Endothelial cell of umbilical vein (primary cell): ENCODE data around the gene SPTB. TPM values are rescaled to one million over a fixed set of nuclear protein-coding genes. Genes with fewer than 3 reads are reported as not detected.

ENCODE experiments used
- BruUV-seq: library from RNA; stranded (reverse); fragments of 400-500 nt; replicated peaks from 2 replicates; lab custom pipeline; 2021; lab: Mats Ljungman, UMichigan
- CTCF ChIA-PET: fragments of 300-600, 350-600 bp; sonication (Branson Sonifier 250); formaldehyde crosslinking; loops from one replicate; lab custom pipeline; 2021; ENCODE audit warnings: antibody characterized with exemption, inconsistent platforms; lab: Charles Lee
- POLR2A ChIA-PET: fragments of 300-600, 350-600 bp; sonication (Branson Sonifier 250); formaldehyde crosslinking; loops from one replicate; lab custom pipeline; 2021; ENCODE audit warnings: antibody characterized with exemption, inconsistent platforms; lab: Charles Lee
- DNase-seq: peaks from one replicate; pipeline ENCODE4 v3.0.0-alpha.2; 2011; ENCODE audit warnings: low read depth, low spot score
- FAIRE-seq: peaks from 2 replicates; lab custom pipeline; 2011; peaks lifted over from hg19 to GRCh38; lab: Jason Lieb, UNC
- H2AFZ ChIP-seq: 2 replicates; pipeline ENCODE4 v1.6.0; 2012; ENCODE audit warnings: low read depth, low read length, control low read depth, inconsistent platforms
- H3K27ac ChIP-seq: 2 replicates; pipeline ENCODE4 v1.5.1; 2011; ENCODE audit warnings: low read depth, mild to moderate bottlenecking, control low read depth, low read length, moderate library complexity; ENCODE audit not compliant: insufficient read depth
- H3K27me3 ChIP-seq, 2 experiments: 2 replicates each; pipeline versions ENCODE4 v1.6.0 to v1.6.1; 2011; ENCODE audit warnings: low read length in 2 of 2, mixed read lengths in 1 of 2; ENCODE audit not compliant: control insufficient read depth in 2 of 2, insufficient read depth in 2 of 2
- H3K36me3 ChIP-seq, 2 experiments: 2 replicates in 1 of 2; 3 replicates in 1 of 2; pipeline ENCODE4 v1.5.1; 2011; ENCODE audit warnings: low read length in 2 of 2, mild to moderate bottlenecking in 1 of 2, moderate library complexity in 1 of 2; ENCODE audit not compliant: control insufficient read depth in 2 of 2, insufficient read depth in 2 of 2; ENCODE audit errors: extremely low read depth in 1 of 2
- H3K4me1 ChIP-seq: 3 replicates; pipeline ENCODE4 v1.5.1; 2011; ENCODE audit warnings: mild to moderate bottlenecking, low read length; ENCODE audit not compliant: control insufficient read depth, insufficient read depth; ENCODE audit errors: extremely low read depth
- H3K4me2 ChIP-seq: 2 replicates; pipeline ENCODE4 v1.6.1; 2011; ENCODE audit warnings: low read length, control low read depth, mixed read lengths; ENCODE audit not compliant: insufficient read depth
- H3K4me3 ChIP-seq, 3 experiments: fragments of 200-600 bp in 1 of 3; sonication (generic), shearing (Covaris generic) in 1 of 3; replicated peaks in 1 of 3; 2 replicates each; pipeline ENCODE4 v1.5.1; 2011 to 2016; ENCODE audit warnings: control low read depth in 3 of 3, low read length in 3 of 3, mild to moderate bottlenecking in 2 of 3, inconsistent platforms in 1 of 3, low read depth in 1 of 3, moderate library complexity in 1 of 3; ENCODE audit not compliant: insufficient read depth in 1 of 3
- H3K79me2 ChIP-seq: 2 replicates; pipeline ENCODE4 v1.6.0; 2012; ENCODE audit warnings: low read length, inconsistent platforms; ENCODE audit not compliant: control insufficient read depth, insufficient read depth
- H3K9ac ChIP-seq: replicated peaks from 2 replicates; pipeline ENCODE3; 2011; ENCODE audit warnings: low read length, control low read depth; ENCODE audit not compliant: insufficient read depth; ENCODE audit errors: extremely low read depth
- H3K9me1 ChIP-seq: replicated peaks from 3 replicates; pipeline ENCODE4 v1.6.0; 2011; ENCODE audit warnings: mild to moderate bottlenecking, low read length; ENCODE audit not compliant: control insufficient read depth, insufficient read depth; ENCODE audit errors: extremely low read depth
- H3K9me3 ChIP-seq: replicated peaks from 2 replicates; pipeline ENCODE4 v1.5.1; 2012; ENCODE audit warnings: low read length, inconsistent platforms; ENCODE audit not compliant: control insufficient read depth, insufficient read depth
- H4K20me1 ChIP-seq: replicated peaks from 2 replicates; pipeline ENCODE3; 2011; ENCODE audit warnings: mild to moderate bottlenecking, low read length; ENCODE audit not compliant: control insufficient read depth, insufficient read depth; ENCODE audit errors: extremely low read depth
- EZH2 ChIP-seq: IDR thresholded peaks from 2 replicates; pipeline ENCODE4 v1.6.1; 2012; ENCODE audit warnings: borderline replicate concordance, low read depth, mild to moderate bottlenecking, moderate library complexity, low read length, inconsistent platforms; ENCODE audit not compliant: severe bottlenecking
- FOS ChIP-seq: IDR thresholded peaks from 2 replicates; pipeline ENCODE4 v1.6.1; 2011; ENCODE audit warnings: mild to moderate bottlenecking, low read length, moderate library complexity, borderline replicate concordance; ENCODE audit not compliant: insufficient read depth
- GATA2 ChIP-seq: IDR thresholded peaks from 2 replicates; pipeline ENCODE4 v1.7.0; 2011; ENCODE audit warnings: low read depth, mild to moderate bottlenecking, moderate library complexity, mixed read lengths, low read length; ENCODE audit not compliant: insufficient read length, insufficient read depth
- JUN ChIP-seq: IDR thresholded peaks from 2 replicates; pipeline ENCODE4 v1.6.1; 2011; ENCODE audit warnings: borderline replicate concordance, low read depth; ENCODE audit not compliant: insufficient read length, insufficient read depth
- MYC ChIP-seq: IDR thresholded peaks from one replicate; pipeline ENCODE4 v1.6.1; 2011; ENCODE audit warnings: mild to moderate bottlenecking, low read depth, low read length
- POLR2A ChIP-seq: IDR thresholded peaks from 2 replicates; pipeline ENCODE4 v1.6.1; 2012; ENCODE audit warnings: low read depth, mild to moderate bottlenecking, control low read depth, low read length
- POLR2AphosphoS5 ChIP-seq: IDR thresholded peaks from 2 replicates; pipeline ENCODE4 v1.6.1; 2012; ENCODE audit warnings: low read depth, mild to moderate bottlenecking, control low read depth, low read length, moderate library complexity; ENCODE audit not compliant: insufficient read depth
- dilution Hi-C: fragments of 300-500 bp; cut with MboI; formaldehyde crosslinking; loops from one replicate; pipeline ENCODE4 v1.15.0; 2019; ENCODE audit warnings: low sequenced_read_pairs; ENCODE audit not compliant: extremely low pct_ligation_motif_present
- intact Hi-C: fragments of 100-400 bp; cut with micrococcal nuclease; formaldehyde crosslinking; loops from one replicate; pipeline ENCODE4 v1.10.0; 2022
- polyA plus RNA-seq, 4 experiments: library from polyadenylated mRNA; depleted of rRNA in 3 of 4; stranded (reverse) in 3 of 4; unstranded in 1 of 4; fragments of >200 nt; gene quantifications; 2 replicates each; pipeline versions ENCODE4 v1.2.1 to v1.2.3, GENCODE V29; 2011 to 2012; ENCODE audit warnings: missing spikeins in 1 of 4
- total RNA-seq: library from RNA; stranded (reverse); gene quantifications from 2 replicates; pipeline ENCODE4 v1.2.3, GENCODE V29; 2021
- TF ChIP-seq, protein P1 (sequence below): IDR thresholded peaks from 2 replicates; pipeline ENCODE4 v1.6.1; 2011; ENCODE audit not compliant: insufficient read depth, insufficient read length
- TF ChIP-seq, protein P2 (sequence below), 2 donors: IDR thresholded peaks; 1 replicate in 1 of 2; 2 replicates in 1 of 2; pipeline ENCODE4 v1.5.1; 2011; ENCODE audit warnings: low read length in 2 of 2, mild to moderate bottlenecking in 2 of 2, moderate library complexity in 2 of 2, control low read depth in 1 of 2, inconsistent platforms in 1 of 2, low read depth in 1 of 2; ENCODE audit not compliant: insufficient read depth in 1 of 2; ENCODE audit errors: extremely low read depth in 1 of 2

Gene SPTB
- total and polyA plus RNA-seq, 2 donors (not counting 3 experiments of a cell fraction or from before 2014, with no cell fraction given), result 0.03 to 0.07 TPM

DNA sequence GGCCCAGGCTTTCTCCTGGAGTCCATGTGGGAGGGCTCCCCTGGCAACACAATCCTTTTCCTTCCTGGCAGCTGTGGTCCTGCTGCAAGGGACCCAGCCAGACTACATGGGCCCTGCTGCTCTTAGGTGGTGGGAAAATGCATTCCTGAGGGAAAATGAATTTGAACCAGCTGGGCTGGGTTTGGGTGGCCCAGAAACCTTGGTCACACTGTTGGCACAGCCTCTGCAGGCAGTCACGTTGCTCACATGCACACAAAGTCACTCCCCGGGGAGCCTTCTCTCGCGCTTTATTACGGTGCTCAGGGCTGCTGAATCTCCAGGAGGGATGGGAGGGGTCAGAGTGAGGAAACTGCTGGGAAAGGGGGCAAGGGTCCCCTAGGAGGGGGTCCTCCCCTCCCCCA is 158.3 kb downstream of the SPTB start:
- no peak overlapping the region for H2AFZ ChIP-seq
- ChIA-PET POLR2A (no interaction called here), CTCF (interaction anchor here (1.1 kb wide), 1 partner anchor 41 kb away, joined by 4 read pairs; no protein-coding TSS in a partner anchor)
- intact Hi-C loops, result no loop called here
- no peak for FAIRE-seq
- H3K9me1 ChIP-seq, result no peaks in the 10 kb centered on the region
- H4K20me1 ChIP-seq, result no peaks in the 10 kb centered on the region
- no peak overlapping the region for H3K4me2 ChIP-seq
- BruUV-seq, result no TSS peak
- no peak overlapping the region for H3K4me3 ChIP-seq
- dilution Hi-C loops, result no loop called here
- H3K27me3 ChIP-seq, result no peaks in the 10 kb centered on the region
- peak; percentile 27 for DNase-seq
- H3K79me2 ChIP-seq, result no peaks in the 10 kb centered on the region
- H3K27ac ChIP-seq, result no peak overlapping the region
- TF ChIP-seq GATA2 (no peak), MYC (no peak), EZH2 (no peak), FOS (no peak), JUN (no peak), POLR2A (no peak), POLR2AphosphoS5 (no peak)
- TF ChIP-seq, protein P1, sequence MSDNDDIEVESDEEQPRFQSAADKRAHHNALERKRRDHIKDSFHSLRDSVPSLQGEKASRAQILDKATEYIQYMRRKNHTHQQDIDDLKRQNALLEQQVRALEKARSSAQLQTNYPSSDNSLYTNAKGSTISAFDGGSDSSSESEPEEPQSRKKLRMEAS, result no peak
- TF ChIP-seq, protein P2, sequence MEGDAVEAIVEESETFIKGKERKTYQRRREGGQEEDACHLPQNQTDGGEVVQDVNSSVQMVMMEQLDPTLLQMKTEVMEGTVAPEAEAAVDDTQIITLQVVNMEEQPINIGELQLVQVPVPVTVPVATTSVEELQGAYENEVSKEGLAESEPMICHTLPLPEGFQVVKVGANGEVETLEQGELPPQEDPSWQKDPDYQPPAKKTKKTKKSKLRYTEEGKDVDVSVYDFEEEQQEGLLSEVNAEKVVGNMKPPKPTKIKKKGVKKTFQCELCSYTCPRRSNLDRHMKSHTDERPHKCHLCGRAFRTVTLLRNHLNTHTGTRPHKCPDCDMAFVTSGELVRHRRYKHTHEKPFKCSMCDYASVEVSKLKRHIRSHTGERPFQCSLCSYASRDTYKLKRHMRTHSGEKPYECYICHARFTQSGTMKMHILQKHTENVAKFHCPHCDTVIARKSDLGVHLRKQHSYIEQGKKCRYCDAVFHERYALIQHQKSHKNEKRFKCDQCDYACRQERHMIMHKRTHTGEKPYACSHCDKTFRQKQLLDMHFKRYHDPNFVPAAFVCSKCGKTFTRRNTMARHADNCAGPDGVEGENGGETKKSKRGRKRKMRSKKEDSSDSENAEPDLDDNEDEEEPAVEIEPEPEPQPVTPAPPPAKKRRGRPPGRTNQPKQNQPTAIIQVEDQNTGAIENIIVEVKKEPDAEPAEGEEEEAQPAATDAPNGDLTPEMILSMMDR (IDR thresholded peaks at IDR 0.05; ENCODE audit: extremely low read depth in 1 of 2, insufficient read depth in 1 of 2, low read depth in 1 of 2, low read length in 2 of 2), result no peak
- H3K9me3 ChIP-seq, result no peaks in the 10 kb centered on the region
- H3K4me1 ChIP-seq, result peaks cover 16% of the 10 kb centered on the region
- no peak overlapping the region for H3K9ac ChIP-seq
- H3K36me3 ChIP-seq, result no peaks in the 10 kb centered on the region
